HepG2 (cell line): ENCODE results near the gene KSR1.

ENCODE experiments used
- CREB1 ChIP-seq, 2 experiments: fragments of 450-650 bp in 1 of 2; IDR thresholded peaks; 2 replicates each; pipeline ENCODE4 v1.6.1; 2016 to 2017; ENCODE audit warnings: control low read depth in 1 of 2, mild to moderate bottlenecking in 1 of 2, missing compliant biosample characterization in 1 of 2, missing genetic modification characterization in 1 of 2
- HMG20A ChIP-seq: IDR thresholded peaks from 2 replicates; pipeline ENCODE4 v1.6.1; 2016; ENCODE audit warnings: borderline replicate concordance
- SOX13 ChIP-seq, 3 experiments: fragments of 450-650 bp in 1 of 3; sonication (generic) in 1 of 3; formaldehyde crosslinking in 1 of 3; IDR thresholded peaks in 2 of 3; conservative IDR thresholded peaks in 1 of 3; 2 replicates each; pipeline versions ENCODE4 v1.5.0 to v1.6.1; 2016 to 2020; ENCODE audit warnings: antibody characterized with exemption in 1 of 3, mild to moderate bottlenecking in 1 of 3, missing compliant biosample characterization in 1 of 3, missing genetic modification reagents in 1 of 3, moderate library complexity in 1 of 3
- SP2 ChIP-seq: sonication (generic); formaldehyde crosslinking; IDR thresholded peaks from 2 replicates; pipeline ENCODE4 v1.5.1; 2020; ENCODE audit warnings: mild to moderate bottlenecking, missing genetic modification reagents

- TF ChIP-seq SOX13 (IDR thresholded peaks at IDR 0.05) (no peak), SOX13 (CRISPR knock-in tag; conservative IDR thresholded peaks at IDR 0.05 in 1 of 2, IDR thresholded peaks at IDR 0.05 in 1 of 2) (no peak), HMG20A (CRISPR knock-in tag) (no peak), CREB1 (IDR thresholded peaks at IDR 0.05) (no peak), CREB1 (CRISPR knock-in tag; IDR thresholded peaks at IDR 0.05) (no peak), SP2 (CRISPR knock-in tag) (no peak)
These were observed 147.9 kb downstream of the KSR1 start for GRCh38 chr17:27603880-27604794.
